Aortic smooth muscle cell (primary cell): ENCODE data around the gene PAFAH1B1. TPM values are rescaled to one million over a fixed set of nuclear protein-coding genes. Genes with fewer than 3 reads are reported as not detected.

ENCODE experiments used
- total RNA-seq: library from RNA; depleted of rRNA; stranded (reverse); fragments of >200 nt; gene quantifications from 2 replicates; pipeline ENCODE4 v1.2.3, GENCODE V29; 2014

Gene PAFAH1B1
- total RNA-seq: 115 and 135 TPM in 2 replicates

DNA sequence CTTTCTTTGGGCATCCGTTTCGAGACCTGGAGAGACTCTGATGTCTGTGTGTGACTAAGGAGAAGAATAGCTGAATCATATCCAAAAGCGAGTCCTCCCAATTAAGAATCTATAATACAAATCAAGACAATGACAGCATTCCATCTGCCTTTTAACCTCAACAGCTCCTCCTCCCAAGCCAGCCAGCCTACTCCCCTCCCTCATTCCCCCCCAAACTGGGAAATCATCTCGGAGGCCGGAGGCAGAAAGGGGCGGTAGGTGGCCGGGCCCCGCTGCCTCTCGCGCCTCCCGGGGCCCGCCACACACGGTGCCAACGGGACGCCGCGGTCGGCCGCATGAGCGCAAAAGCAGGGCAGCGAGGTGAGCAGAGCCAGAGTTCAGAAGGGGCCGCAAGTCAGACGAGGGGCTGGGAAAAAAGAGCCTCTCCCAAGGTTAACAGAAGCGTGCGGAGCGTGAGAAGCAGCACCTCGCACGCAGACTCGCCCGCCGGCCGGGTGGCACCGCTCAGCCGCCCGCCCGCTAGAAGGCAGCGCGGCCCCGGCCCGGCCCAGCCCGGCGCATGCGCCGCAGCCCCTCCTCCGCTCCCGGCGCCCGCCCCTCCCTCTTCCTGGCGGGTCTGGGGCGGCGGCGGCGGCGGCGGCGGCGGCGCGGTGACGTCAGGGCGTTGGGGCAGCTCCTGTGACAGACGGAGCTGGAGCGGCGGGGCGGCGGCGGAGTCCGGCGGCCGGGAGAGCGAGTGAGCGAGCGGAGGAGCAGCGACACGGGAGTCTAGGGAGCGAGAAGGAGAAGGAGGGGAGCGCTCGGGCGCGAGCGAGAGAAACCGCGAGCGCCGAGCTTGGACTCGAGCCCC lies at the start of gene PAFAH1B1:
PAFAH1B1 (plus strand) TSS at position 684 of the 850 bp plus-strand sequence. CDS start 44,635 bp downstream, outside the sequence.

GRCh38 chr17:2711608-2712299 lies 118.3 kb downstream of the PAFAH1B1 start, which contains the start of gene CLUH:
Gene CLUH, minus strand, starts transcription at chr17:2711764. Its CDS starts 103 bp downstream, at chr17:2711661.

Other genes with a start within 250 kb of the PAFAH1B1 start
- gene MNT, start 192.6 kb upstream of the PAFAH1B1 start, total RNA-seq: 7.7 and 10.1 TPM in 2 replicates
- gene METTL16, start 81.8 kb upstream of the PAFAH1B1 start, total RNA-seq: 9.1 and 10.4 TPM in 2 replicates
- gene CLUH, start 118.1 kb downstream of the PAFAH1B1 start, total RNA-seq: 26.2 and 40.8 TPM in 2 replicates
- not detected in 2 replicates for gene CCDC92B, start 156.0 kb downstream of the PAFAH1B1 start, total RNA-seq
- gene RAP1GAP2, start 202.8 kb downstream of the PAFAH1B1 start, total RNA-seq: 0.99 and 1.5 TPM in 2 replicates